HUES6 (cell line): ENCODE measurements around the gene RBFOX1.

Experiments
- H3K27ac ChIP-seq: 2 replicates; pipeline ENCODE4 v1.7.0; 2013; ENCODE audit warnings: low read depth, mild to moderate bottlenecking, low read length, inconsistent platforms
- H3K27me3 ChIP-seq: 2 replicates; pipeline ENCODE4 v1.6.1; 2013; ENCODE audit warnings: low read length; ENCODE audit not compliant: control insufficient read depth, insufficient read depth
- H3K36me3 ChIP-seq: 2 replicates; pipeline ENCODE4 v1.6.1; 2013; ENCODE audit warnings: low read length; ENCODE audit not compliant: control insufficient read depth, insufficient read depth
- H3K4me1 ChIP-seq: 2 replicates; pipeline ENCODE4 v1.6.1; 2013; ENCODE audit warnings: low read length; ENCODE audit not compliant: control insufficient read depth, insufficient read depth
- H3K4me3 ChIP-seq: 2 replicates; pipeline ENCODE4 v1.5.1; 2013; ENCODE audit warnings: low read depth, low read length
- H3K9ac ChIP-seq: one replicate; pipeline ENCODE4 v1.6.1; 2013; ENCODE audit warnings: mild to moderate bottlenecking, low read length
- H3K9me3 ChIP-seq: 2 replicates; pipeline ENCODE4 v1.6.1; 2013; ENCODE audit warnings: low read depth, low read length; ENCODE audit not compliant: control insufficient read depth, insufficient read depth

Gene RBFOX1

DNA sequence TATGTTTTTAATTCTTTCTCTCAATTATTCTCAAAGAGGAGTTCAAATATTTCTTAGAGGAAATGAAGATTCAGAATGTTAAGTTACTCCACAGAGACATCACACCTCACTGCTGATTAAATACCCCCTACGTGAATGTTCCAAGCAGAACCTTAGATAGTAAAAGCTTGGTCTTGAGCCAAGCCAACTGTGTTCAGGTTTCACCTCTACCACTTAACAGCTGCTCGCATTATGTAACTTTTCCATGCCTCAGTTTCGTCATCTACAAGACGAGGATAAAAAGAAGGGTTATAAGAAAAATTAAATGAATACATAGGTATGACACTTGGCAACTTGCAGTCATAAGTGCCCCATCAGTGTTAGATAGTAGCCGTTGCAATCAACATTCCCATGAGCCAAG is 356.2 kb downstream of the RBFOX1 start:
- H3K4me1 ChIP-seq = peaks cover 11% of the 10 kb centered on the region
- no peak overlapping the region for H3K4me3 ChIP-seq
- no peak overlapping the region for H3K9ac ChIP-seq
- H3K27me3 ChIP-seq = no peaks in the 10 kb centered on the region
- H3K27ac ChIP-seq = no peak overlapping the region
- no peaks in the 10 kb centered on the region for H3K36me3 ChIP-seq
- H3K9me3 ChIP-seq = no peaks in the 10 kb centered on the region

DNA sequence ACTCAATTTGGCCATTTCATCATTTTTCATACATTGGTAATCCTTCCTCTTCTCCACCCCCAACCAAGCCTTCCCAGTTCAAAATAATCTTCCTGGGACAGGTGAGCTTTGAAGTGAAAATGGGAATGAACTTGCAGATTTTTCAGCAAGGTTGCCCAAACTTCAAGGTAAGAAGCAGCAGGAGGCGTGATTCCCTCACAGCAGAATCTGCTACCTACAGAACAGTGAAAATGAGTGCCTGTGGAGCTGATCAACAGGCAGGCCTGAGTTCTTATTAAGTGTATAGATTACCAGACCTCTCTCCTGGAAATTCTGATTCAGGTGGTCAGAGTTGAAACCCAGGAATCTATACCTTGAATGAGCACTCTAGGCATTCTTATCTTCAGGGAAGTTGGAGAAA is 356.6 kb downstream of the RBFOX1 start:
- Histone ChIP-seq H3K9ac (no peak overlapping the region), H3K27ac (no peak overlapping the region), H3K4me1 (peaks cover 11% of the 10 kb centered on the region), H3K9me3 (no peaks in the 10 kb centered on the region), H3K4me3 (no peak overlapping the region), H3K36me3 (no peaks in the 10 kb centered on the region), H3K27me3 (no peaks in the 10 kb centered on the region)

DNA sequence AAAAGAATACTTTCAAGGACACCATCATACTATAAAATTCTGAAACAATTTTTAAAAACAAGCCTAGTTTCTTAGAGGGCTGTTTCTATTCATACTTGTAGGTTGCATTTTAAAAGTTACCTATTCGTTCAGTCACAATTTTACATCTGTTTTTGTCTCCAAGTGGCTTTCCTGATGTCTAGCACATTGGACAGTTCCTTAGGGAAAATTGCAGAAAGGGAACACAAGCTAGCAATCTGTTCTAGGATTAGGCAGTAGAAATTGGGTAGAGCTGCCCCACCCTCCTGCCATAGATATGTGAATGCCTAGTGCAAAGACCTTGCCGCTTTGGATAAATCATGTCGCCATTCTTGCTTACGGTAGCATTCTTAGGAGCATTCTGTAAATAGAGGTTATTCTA is 358.9 kb downstream of the RBFOX1 start:
- Histone ChIP-seq H3K36me3 (no peaks in the 10 kb centered on the region), H3K4me1 (peaks cover 11% of the 10 kb centered on the region), H3K9me3 (no peaks in the 10 kb centered on the region), H3K9ac (no peak overlapping the region), H3K27me3 (no peaks in the 10 kb centered on the region), H3K4me3 (no peak overlapping the region), H3K27ac (no peak overlapping the region)

DNA sequence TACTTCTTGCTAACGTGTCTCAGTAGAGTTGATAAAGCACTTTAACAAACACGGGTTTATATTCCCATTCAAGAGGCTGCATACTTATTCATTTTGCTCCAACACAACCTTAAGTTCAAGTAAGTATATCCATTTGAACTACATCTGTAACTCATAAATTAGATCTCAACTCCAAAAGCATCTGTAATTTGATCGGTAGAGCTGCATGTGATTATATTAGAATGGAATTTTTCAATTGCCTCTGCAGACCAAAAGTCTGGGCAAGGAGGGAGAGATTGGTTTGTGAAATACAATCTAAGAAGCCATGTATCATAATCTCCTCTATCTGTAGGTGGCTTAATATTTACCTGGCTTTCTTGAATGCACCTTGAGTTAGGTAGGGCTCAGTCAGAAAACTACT is 371.0 kb downstream of the RBFOX1 start:
- H3K27ac ChIP-seq = no peak overlapping the region
- no peaks in the 10 kb centered on the region for H3K4me1 ChIP-seq
- no peak overlapping the region for H3K4me3 ChIP-seq
- no peaks in the 10 kb centered on the region for H3K36me3 ChIP-seq
- H3K27me3 ChIP-seq = no peaks in the 10 kb centered on the region
- H3K9ac ChIP-seq = no peak overlapping the region
- peaks cover 14% of the 10 kb centered on the region for H3K9me3 ChIP-seq

DNA sequence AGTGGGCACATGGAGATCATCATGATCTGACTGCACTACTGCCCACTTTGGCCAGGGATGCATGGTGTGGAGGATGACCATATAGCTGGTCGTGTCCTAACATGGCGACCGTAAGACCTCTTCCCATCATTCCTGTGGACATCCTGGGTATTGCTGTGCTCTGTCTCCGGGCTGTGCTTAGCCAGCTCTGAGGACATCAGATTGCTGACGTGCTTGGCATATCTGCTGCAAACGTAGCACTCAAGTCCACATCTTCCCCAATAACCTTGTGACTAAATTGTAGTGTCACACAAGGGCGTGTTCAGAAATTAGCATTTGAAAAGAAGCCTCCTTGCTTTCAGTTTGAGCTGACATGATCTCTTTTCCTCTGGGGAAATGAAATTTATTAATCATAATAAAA is 373.2 kb downstream of the RBFOX1 start:
- Histone ChIP-seq H3K36me3 (no peaks in the 10 kb centered on the region), H3K4me3 (no peak overlapping the region), H3K27ac (no peak overlapping the region), H3K27me3 (no peaks in the 10 kb centered on the region), H3K9me3 (peaks cover 18% of the 10 kb centered on the region), H3K9ac (no peak overlapping the region), H3K4me1 (no peaks in the 10 kb centered on the region)

DNA sequence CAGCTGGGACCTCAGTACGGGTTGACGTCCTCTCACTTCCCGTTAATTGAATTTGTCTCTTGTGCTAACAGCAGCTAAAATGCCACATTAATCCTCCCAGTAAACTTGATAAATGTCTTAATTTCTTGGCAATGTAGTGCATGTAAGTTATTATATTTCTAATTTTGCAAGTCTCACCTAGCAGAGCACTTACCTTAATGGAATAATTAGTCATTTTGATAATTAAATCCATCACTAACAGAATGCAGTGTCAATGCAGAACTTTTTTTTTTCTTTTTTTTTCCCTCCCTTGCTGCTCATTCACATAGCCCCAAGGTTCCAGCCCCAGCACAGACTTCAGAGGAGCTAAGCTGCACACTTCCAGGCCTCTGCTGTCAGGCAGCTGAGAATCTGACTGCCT is 376.5 kb downstream of the RBFOX1 start:
- H3K27ac ChIP-seq = no peak overlapping the region
- H3K36me3 ChIP-seq = no peaks in the 10 kb centered on the region

DNA sequence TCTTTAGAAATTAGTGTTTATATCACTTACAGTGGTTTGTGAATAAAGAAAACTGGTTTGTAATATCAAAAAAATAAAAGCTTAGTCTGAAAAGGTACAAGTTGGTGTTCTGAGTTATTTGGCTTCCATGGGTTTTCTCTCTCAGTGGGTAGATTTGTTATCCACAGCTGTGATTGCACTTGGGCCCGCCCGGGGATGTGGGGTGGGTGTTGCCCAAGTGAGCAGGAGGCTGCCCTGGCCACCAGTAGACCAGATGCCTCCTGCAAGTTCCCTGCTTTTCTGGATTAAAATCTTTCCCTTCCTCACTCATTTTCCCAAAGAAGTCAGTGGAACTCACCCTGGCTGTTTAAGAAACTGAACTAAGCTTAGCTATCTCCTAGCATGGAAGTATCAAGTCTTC is 380.6 kb downstream of the RBFOX1 start:
- Histone ChIP-seq H3K4me1 (peaks cover 8% of the 10 kb centered on the region), H3K27me3 (no peaks in the 10 kb centered on the region)

More for the DNA sequence above, 376.5 kb downstream of the RBFOX1 start:
- H3K9me3 ChIP-seq = peaks cover 3% of the 10 kb centered on the region; the same call in 1 of the 2 replicates
- no peaks in the 10 kb centered on the region for H3K27me3 ChIP-seq
- no peaks in the 10 kb centered on the region for H3K4me1 ChIP-seq
- no peak overlapping the region for H3K9ac ChIP-seq
- H3K4me3 ChIP-seq = no peak overlapping the region

DNA sequence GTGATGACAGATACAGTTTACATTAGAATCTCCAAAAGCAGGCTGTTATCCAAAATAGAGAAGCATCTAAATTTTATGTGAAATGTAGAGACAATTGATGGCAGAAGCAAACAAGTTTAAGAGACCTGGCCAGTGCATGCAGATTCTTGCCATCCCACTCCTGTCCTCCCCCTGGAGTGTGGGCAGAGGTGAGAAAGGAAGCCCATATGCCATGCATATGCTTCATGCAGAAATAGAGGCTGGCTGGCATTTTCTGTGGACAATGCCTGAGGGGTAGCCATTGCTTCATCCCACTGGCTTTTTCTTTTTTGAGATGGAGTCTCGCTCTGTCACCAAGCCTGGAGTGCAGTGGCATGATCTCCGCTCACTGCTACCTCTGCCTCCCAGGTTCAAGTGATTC is 382.1 kb downstream of the RBFOX1 start:
- H3K27ac ChIP-seq = no peak overlapping the region
- H3K9me3 ChIP-seq = no peaks in the 10 kb centered on the region
- H3K36me3 ChIP-seq = no peaks in the 10 kb centered on the region
- H3K4me3 ChIP-seq = no peak overlapping the region
- H3K4me1 ChIP-seq = peaks cover 8% of the 10 kb centered on the region
- H3K27me3 ChIP-seq = no peaks in the 10 kb centered on the region
- H3K9ac ChIP-seq = no peak overlapping the region

More for the DNA sequence above, 380.6 kb downstream of the RBFOX1 start:
- Histone ChIP-seq H3K9ac (no peak overlapping the region), H3K4me3 (no peak overlapping the region), H3K36me3 (no peaks in the 10 kb centered on the region), H3K9me3 (peaks cover 3% of the 10 kb centered on the region; the same call in 1 of the 2 replicates), H3K27ac (no peak overlapping the region)

DNA sequence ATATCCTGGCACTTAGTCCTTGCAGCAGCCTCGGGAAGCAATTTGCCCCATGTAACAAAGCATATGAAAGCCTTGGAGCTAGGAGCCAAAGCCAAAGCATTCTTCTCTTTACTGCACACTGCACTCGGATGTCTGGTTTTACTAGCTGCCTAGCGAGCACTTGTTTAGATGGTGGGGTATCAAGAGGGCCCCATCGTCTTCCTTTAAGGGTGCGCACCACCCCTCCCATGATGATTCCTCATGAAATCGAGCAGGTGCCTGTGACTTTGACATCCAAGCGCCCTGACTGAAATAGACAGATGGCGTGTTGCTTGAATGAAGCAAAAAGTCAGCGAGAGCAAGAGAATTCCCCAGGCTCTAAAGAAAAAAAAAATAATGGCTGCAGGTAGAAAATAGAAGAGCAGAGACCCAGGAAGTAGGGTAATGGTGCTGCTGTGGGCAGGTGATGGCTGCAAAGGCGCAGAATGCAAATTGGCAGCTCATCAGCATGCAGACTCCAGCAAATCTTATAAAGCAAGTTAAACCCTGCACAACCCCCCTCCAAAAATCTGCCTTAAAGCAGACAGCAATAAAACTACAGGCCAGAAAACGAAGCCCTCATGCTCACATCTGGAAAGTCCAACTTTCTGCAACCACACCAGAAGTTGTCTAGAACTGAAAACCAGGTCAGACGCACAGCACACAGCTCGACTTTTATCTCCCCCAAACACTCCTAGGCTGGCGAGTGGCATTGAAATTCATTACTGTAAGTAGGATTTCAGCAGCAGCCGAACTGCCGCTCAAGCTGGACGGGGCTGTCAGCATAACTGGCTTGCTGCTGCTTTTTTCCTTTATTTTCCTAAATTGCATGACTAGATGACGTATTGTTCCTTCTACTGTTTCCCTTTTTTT is 384.3 kb downstream of the RBFOX1 start:
- H3K36me3 ChIP-seq = no peaks in the 10 kb centered on the region
- no peaks in the 10 kb centered on the region for H3K9me3 ChIP-seq
- peaks cover 8% of the 10 kb centered on the region for H3K4me1 ChIP-seq
- no peak overlapping the region for H3K4me3 ChIP-seq
- no peaks in the 10 kb centered on the region for H3K27me3 ChIP-seq
- H3K9ac ChIP-seq = no peak overlapping the region
- no peak overlapping the region for H3K27ac ChIP-seq

DNA sequence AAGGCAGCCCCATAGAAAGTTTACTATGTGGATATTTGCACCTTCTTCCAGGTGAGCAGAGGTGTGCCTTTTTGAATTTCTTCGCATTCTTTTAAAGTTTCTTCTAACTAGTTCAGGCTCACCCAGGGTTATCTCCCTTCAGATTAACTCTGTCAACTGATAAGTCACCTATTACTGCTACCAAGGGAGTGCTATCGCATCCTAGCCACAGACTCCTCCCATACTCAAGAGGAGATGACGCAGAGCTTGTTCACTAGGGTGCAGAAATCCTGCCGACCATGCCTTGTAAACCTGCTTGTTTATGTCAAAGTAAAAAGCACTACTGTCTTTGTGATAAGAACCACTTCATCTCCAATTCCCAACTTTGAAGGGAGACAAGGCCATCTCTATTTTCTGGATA is 390.1 kb downstream of the RBFOX1 start:
- no peaks in the 10 kb centered on the region for H3K27me3 ChIP-seq
- H3K27ac ChIP-seq = no peak overlapping the region
- peaks cover 8% of the 10 kb centered on the region for H3K4me1 ChIP-seq
- no peak overlapping the region for H3K4me3 ChIP-seq
- H3K9ac ChIP-seq = no peak overlapping the region
- no peaks in the 10 kb centered on the region for H3K9me3 ChIP-seq
- H3K36me3 ChIP-seq = no peaks in the 10 kb centered on the region

DNA sequence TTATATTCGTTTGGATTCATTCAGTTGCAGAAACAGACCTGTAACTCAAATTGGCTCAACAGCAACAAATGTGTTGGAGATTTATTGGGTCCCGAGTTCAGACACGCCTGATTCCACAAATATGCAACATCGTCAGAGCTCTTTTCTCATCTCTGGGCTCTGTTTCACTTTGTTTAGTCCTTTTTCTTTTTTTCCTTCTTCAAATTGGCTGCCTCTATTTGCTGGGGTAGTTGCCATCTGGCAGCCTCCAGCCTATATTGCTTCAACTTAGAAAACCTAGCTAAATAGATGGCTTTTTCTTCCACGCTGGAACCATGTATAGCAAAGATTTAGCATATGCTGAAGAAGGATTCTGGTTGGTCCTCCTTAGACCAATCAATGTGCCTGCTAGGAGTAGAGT is 398.5 kb downstream of the RBFOX1 start:
- Histone ChIP-seq H3K27ac (no peak overlapping the region), H3K27me3 (no peaks in the 10 kb centered on the region), H3K4me1 (no peaks in the 10 kb centered on the region), H3K4me3 (no peak overlapping the region), H3K9ac (no peak overlapping the region), H3K9me3 (no peaks in the 10 kb centered on the region), H3K36me3 (no peaks in the 10 kb centered on the region)
